ENCODE results near the gene PRH1.

Gene PRH1

GRCh38 chr12:10884086-10884725 is at the start of gene PRH1:
Gene PRH1, minus strand, starts transcription at chr12:10884255. Its CDS starts 38 bp downstream, at chr12:10884217.
- no peak for DNase-seq (ENCODE audit: low read depth in 3 of 3)

- no peak for DNase-seq (ENCODE audit: low read depth in 3 of 3)
Measured at GRCh38 chr12:10928746-10929286, 44.8 kb upstream of the PRH1 start, which contains the start of gene PRH2. Gene PRH2, plus strand, starts transcription at chr12:10929236. Its CDS starts 38 bp downstream, at chr12:10929274.

- DNase-seq (ENCODE audit: low read depth in 3 of 3), result no peak
Measured at GRCh38 chr12:10926269-10926668, 42.2 kb upstream of the PRH1 start.

GRCh38 chr12:10919809-10920208 is 35.8 kb upstream of the PRH1 start:
- DNase-seq (ENCODE audit: low read depth in 3 of 3), result no peak

- no peak for DNase-seq (ENCODE audit: low read depth in 3 of 3)
Measured at GRCh38 chr12:10910380-10910779, 26.3 kb upstream of the PRH1 start.

GRCh38 chr12:10909462-10909861 is 25.4 kb upstream of the PRH1 start, which contains the start of gene TAS2R13:
Gene TAS2R13, minus strand, starts transcription at chr12:10909562. Its CDS starts 264 bp downstream, at chr12:10909298.
- no peak for DNase-seq (ENCODE audit: low read depth in 3 of 3)

- no peak for DNase-seq (ENCODE audit: low read depth in 3 of 3)
Measured at GRCh38 chr12:10904686-10905085, 20.6 kb upstream of the PRH1 start.

- no peak for DNase-seq (ENCODE audit: low read depth in 3 of 3)
Measured at GRCh38 chr12:10901427-10901826, 17.4 kb upstream of the PRH1 start.

- DNase-seq (ENCODE audit: low read depth in 3 of 3), result no peak
Measured at GRCh38 chr12:10900972-10901371, 16.9 kb upstream of the PRH1 start.

GRCh38 chr12:10900530-10900929 is 16.5 kb upstream of the PRH1 start:
- DNase-seq (ENCODE audit: low read depth in 3 of 3), result no peak

GRCh38 chr12:10896854-10897253 is 12.8 kb upstream of the PRH1 start:
- DNase-seq (ENCODE audit: low read depth in 3 of 3), result no peak

- DNase-seq (ENCODE audit: low read depth in 3 of 3), result no peak
Measured at GRCh38 chr12:10891937-10892336, 7.9 kb upstream of the PRH1 start.

GRCh38 chr12:10889226-10889625 is 5.2 kb upstream of the PRH1 start:
- DNase-seq (ENCODE audit: low read depth in 3 of 3), result no peak

- DNase-seq (ENCODE audit: low read depth in 3 of 3), result no peak
Measured at GRCh38 chr12:10873378-10873777, 10.7 kb downstream of the PRH1 start.

GRCh38 chr12:10867381-10867780 is 16.7 kb downstream of the PRH1 start:
- DNase-seq (ENCODE audit: low read depth in 3 of 3), result no peak

GRCh38 chr12:10863512-10864218 is 20.4 kb downstream of the PRH1 start:
- no peak for DNase-seq (ENCODE audit: low read depth in 3 of 3)

GRCh38 chr12:10861366-10861765 is 22.7 kb downstream of the PRH1 start:
- DNase-seq (ENCODE audit: low read depth in 3 of 3), result no peak

- DNase-seq (ENCODE audit: low read depth in 3 of 3), result no peak
Measured at GRCh38 chr12:10855807-10856206, 28.2 kb downstream of the PRH1 start.

- no peak for DNase-seq (ENCODE audit: low read depth in 3 of 3)
Measured at GRCh38 chr12:10853776-10854175, 30.3 kb downstream of the PRH1 start.

- DNase-seq (ENCODE audit: low read depth in 3 of 3), result no peak
Measured at GRCh38 chr12:10851243-10851858, 32.7 kb downstream of the PRH1 start.

GRCh38 chr12:10849425-10849878 is 34.6 kb downstream of the PRH1 start, which contains the start of gene PRR4:
Gene PRR4, minus strand, starts transcription at chr12:10849475. Its CDS starts 38 bp downstream, at chr12:10849437.
- DNase-seq (ENCODE audit: low read depth in 3 of 3), result no peak

- no peak for DNase-seq (ENCODE audit: low read depth in 3 of 3)
Measured at GRCh38 chr12:10847744-10848143, 36.3 kb downstream of the PRH1 start.

All from stimulated activated CD4-positive, alpha-beta T cell treated with anti-CD3 and anti-CD28 coated beads, TNF-alpha, amount 100 ng/mL, for 48 hours (primary cell).